OCI-LY7 (cell line): ENCODE data around the gene FBXO7. TPM values are rescaled to one million over a fixed set of nuclear protein-coding genes. Genes with fewer than 3 reads are reported as not detected.

ENCODE experiments used
- BruUV-seq: library from RNA; stranded (reverse); fragments of 400-500 nt; replicated peaks from 2 replicates; lab custom pipeline; 2021; lab: Mats Ljungman, UMichigan
- CTCF ChIA-PET: fragments of 300-600 bp; sonication (Branson Sonifier 250); formaldehyde crosslinking; loops from one replicate; lab custom pipeline; 2022; ENCODE audit warnings: antibody characterized with exemption; ENCODE audit not compliant: unreplicated experiment; lab: Charles Lee
- POLR2A ChIA-PET: fragments of 300-600 bp; sonication (Branson Sonifier 250); formaldehyde crosslinking; loops from one replicate; lab custom pipeline; 2022; ENCODE audit warnings: antibody characterized with exemption; lab: Charles Lee
- DNase-seq: peaks from one replicate; pipeline ENCODE4 v3.0.0-alpha.2; 2015; ENCODE audit warnings: low spot score
- H2AFZ ChIP-seq: fragments of 200-600 bp; sonication (generic), shearing (Covaris generic); 2 replicates; pipeline ENCODE4 v1.6.1; 2014; ENCODE audit warnings: mild to moderate bottlenecking, antibody characterized with exemption, low read length, moderate library complexity
- H3K27ac ChIP-seq: fragments of 200-600 bp; sonication (generic); 2 replicates; pipeline ENCODE4 v1.5.1; 2014; ENCODE audit warnings: mixed run types, low read depth, mild to moderate bottlenecking, moderate library complexity, low read length, inconsistent platforms; ENCODE audit not compliant: poor library complexity, severe bottlenecking
- H3K36me3 ChIP-seq: fragments of 200-600 bp; sonication (generic); 2 replicates; pipeline ENCODE4 v1.6.1; 2014; ENCODE audit warnings: mild to moderate bottlenecking, antibody characterized with exemption, low read length, moderate library complexity, mixed read lengths; ENCODE audit not compliant: insufficient read depth
- H3K4me1 ChIP-seq: fragments of 200-600 bp; sonication (generic); 2 replicates; pipeline ENCODE4 v1.5.1; 2014; ENCODE audit warnings: mild to moderate bottlenecking, low read length; ENCODE audit not compliant: insufficient read depth, poor library complexity, severe bottlenecking
- H3K4me2 ChIP-seq: fragments of 200-600 bp; sonication (generic); 2 replicates; pipeline ENCODE4 v1.6.1; 2014; ENCODE audit warnings: mild to moderate bottlenecking, low read length
- H3K4me3 ChIP-seq: fragments of 200-600 bp; sonication (generic); 2 replicates; pipeline ENCODE4 v1.5.1; 2014; ENCODE audit warnings: mild to moderate bottlenecking, low read depth, low read length; ENCODE audit not compliant: poor library complexity, severe bottlenecking
- H3K79me2 ChIP-seq: fragments of 200-600 bp; sonication (generic); 2 replicates; pipeline ENCODE4 v1.6.1; 2016; ENCODE audit warnings: low read depth, mild to moderate bottlenecking, low read length, moderate library complexity, mixed read lengths; ENCODE audit not compliant: insufficient read depth
- H3K9me2 ChIP-seq: fragments of 200-600 bp; sonication (generic); 2 replicates; pipeline ENCODE4 v1.6.1; 2016; ENCODE audit warnings: mild to moderate bottlenecking, low read length, mixed read lengths; ENCODE audit not compliant: insufficient read depth
- H3K9me3 ChIP-seq: fragments of 200-600 bp; sonication (generic); 2 replicates; pipeline ENCODE4 v1.6.1; 2014; ENCODE audit warnings: mild to moderate bottlenecking, mixed run types, low read length, mixed read lengths
- H4K20me1 ChIP-seq: fragments of 200-600 bp; sonication (generic); 2 replicates; pipeline ENCODE4 v1.6.1; 2014; ENCODE audit warnings: mild to moderate bottlenecking, antibody characterized with exemption, low read length, moderate library complexity, mixed read lengths; ENCODE audit not compliant: insufficient read depth
- EZH2phosphoT487 ChIP-seq: fragments of 200-600 bp; sonication (generic); IDR thresholded peaks from 2 replicates; pipeline ENCODE4 v1.6.1; 2018; ENCODE audit warnings: low read depth, borderline replicate concordance, mild to moderate bottlenecking, mixed run types, antibody characterized with exemption, low read length, moderate library complexity, mixed read lengths
- intact Hi-C: fragments of 100-400 bp; cut with micrococcal nuclease; formaldehyde crosslinking; loops from one replicate; pipeline ENCODE4 v1.10.0; 2022; ENCODE audit not compliant: unreplicated experiment
- total RNA-seq, 2 experiments: library from RNA; depleted of rRNA in 1 of 2; stranded (reverse); fragments of >200 nt in 1 of 2; shearing (Covaris generic) in 1 of 2; gene quantifications; 2 replicates each; pipeline ENCODE4 v1.2.3, GENCODE V29; 2014 to 2022
- TF ChIP-seq, protein P1 (sequence below): fragments of 200-600 bp; sonication (generic); conservative IDR thresholded peaks from 2 replicates; pipeline ENCODE4 v1.5.1; 2014; ENCODE audit warnings: mild to moderate bottlenecking, antibody characterized with exemption, low read length, moderate library complexity, mixed read lengths

Gene FBXO7
- total RNA-seq, 2 experiments from 2014 or later = 73.8 to 81.9 TPM

DNA sequence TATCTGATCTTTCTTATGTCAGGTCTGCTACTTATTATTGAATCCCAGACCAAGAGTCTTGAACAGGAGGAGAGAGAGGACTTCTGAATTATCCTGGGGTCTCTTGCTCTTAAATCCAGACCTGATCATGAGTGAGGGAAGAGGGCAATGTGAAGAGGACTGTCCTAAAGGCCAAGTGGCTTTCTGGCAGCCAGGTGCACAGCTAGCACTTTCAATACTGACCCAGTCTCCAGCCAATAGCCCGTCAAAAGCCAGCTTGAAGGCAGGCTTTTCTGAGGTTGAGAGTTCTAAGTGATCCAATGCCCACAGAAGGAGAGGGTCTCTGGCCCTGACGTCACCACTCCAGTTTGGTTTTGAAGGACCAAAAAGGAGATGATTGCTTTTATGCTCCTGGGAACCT is 37.2 kb downstream of the FBXO7 start:
- ChIA-PET POLR2A (no interaction called here), CTCF (no interaction called here)
- no peaks in the 10 kb centered on the region for H3K36me3 ChIP-seq
- DNase-seq = no peak
- H3K4me2 ChIP-seq = no peak overlapping the region
- no peaks in the 10 kb centered on the region for H4K20me1 ChIP-seq
- H2AFZ ChIP-seq = no peak overlapping the region
- BruUV-seq = no TSS peak
- no peak overlapping the region for H3K4me3 ChIP-seq
- no peaks in the 10 kb centered on the region for H3K79me2 ChIP-seq
- no peak for TF ChIP-seq EZH2phosphoT487
- H3K27ac ChIP-seq = no peak overlapping the region
- H3K9me3 ChIP-seq = no peaks in the 10 kb centered on the region
- intact Hi-C loops = no loop called here
- no peaks in the 10 kb centered on the region for H3K9me2 ChIP-seq
- H3K4me1 ChIP-seq = no peaks in the 10 kb centered on the region

DNA sequence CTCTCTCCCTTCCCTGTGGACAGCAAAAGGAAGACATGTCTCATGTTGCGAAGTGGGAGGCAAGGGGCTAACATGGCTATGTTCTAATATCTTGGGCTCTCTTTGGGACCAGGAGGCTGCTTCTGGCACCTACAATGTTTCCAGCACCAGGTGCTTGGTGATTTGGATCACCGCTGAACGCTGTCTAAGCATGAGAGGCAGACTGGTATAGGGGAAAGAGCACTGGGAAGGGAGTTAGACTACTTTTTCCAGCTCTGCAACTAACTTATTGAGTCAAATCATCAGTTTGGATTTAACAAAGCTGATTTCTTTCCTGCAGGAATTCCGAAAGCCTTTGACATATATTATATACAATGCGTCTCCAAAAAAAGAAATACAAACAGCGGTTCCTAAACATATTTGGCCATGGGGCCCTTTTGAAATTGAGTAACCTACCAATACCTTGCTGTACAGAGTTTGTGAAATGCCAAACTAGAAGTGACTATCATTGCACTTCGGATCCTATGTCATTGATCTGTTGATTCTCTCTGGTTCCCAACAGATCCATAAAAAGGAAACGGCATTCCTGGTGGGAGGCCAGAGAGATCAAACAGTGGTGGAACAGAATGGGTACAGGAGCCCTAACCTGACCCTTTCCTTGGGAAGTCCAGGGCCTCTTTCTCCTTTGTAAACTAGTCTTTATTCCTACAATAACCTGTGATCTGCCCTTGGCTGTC is 37.8 kb downstream of the FBXO7 start:
- Histone ChIP-seq H3K4me3 (no peak overlapping the region), H3K9me2 (no peaks in the 10 kb centered on the region), H4K20me1 (no peaks in the 10 kb centered on the region), H3K79me2 (no peaks in the 10 kb centered on the region), H3K4me2 (no peak overlapping the region), H3K36me3 (no peaks in the 10 kb centered on the region), H2AFZ (no peak overlapping the region), H3K4me1 (no peaks in the 10 kb centered on the region), H3K27ac (no peak overlapping the region), H3K9me3 (no peaks in the 10 kb centered on the region)
- CTCF ChIA-PET = no interaction called here
- no peak for TF ChIP-seq EZH2phosphoT487
- TF ChIP-seq, protein P1, sequence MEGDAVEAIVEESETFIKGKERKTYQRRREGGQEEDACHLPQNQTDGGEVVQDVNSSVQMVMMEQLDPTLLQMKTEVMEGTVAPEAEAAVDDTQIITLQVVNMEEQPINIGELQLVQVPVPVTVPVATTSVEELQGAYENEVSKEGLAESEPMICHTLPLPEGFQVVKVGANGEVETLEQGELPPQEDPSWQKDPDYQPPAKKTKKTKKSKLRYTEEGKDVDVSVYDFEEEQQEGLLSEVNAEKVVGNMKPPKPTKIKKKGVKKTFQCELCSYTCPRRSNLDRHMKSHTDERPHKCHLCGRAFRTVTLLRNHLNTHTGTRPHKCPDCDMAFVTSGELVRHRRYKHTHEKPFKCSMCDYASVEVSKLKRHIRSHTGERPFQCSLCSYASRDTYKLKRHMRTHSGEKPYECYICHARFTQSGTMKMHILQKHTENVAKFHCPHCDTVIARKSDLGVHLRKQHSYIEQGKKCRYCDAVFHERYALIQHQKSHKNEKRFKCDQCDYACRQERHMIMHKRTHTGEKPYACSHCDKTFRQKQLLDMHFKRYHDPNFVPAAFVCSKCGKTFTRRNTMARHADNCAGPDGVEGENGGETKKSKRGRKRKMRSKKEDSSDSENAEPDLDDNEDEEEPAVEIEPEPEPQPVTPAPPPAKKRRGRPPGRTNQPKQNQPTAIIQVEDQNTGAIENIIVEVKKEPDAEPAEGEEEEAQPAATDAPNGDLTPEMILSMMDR = no peak
- intact Hi-C loops = no loop called here
- no TSS peak for BruUV-seq
- POLR2A ChIA-PET = no interaction called here
- DNase-seq = no peak

DNA sequence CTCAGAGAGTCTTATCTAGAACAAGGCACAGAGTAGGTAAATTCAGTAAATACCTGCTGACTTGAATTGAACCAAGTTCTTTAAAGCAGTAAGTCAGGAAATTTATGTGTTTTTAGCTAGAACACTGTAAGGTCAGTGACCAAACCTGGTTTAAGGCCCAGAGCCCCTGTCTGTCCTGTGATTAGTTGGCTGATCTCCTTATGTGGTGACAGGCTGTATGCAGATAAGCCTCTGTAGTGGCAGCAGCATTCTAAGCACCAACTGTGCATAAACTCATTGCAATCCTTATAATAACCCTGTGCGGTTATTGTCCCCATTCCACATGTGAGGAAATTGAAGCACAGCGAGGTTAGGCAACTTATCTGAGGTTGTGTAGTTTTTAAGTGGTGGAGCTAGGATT is 40.5 kb downstream of the FBXO7 start:
- BruUV-seq = no TSS peak
- ChIA-PET POLR2A (no interaction called here), CTCF (no interaction called here)
- no peaks in the 10 kb centered on the region for H3K4me1 ChIP-seq
- no peaks in the 10 kb centered on the region for H3K9me3 ChIP-seq
- H4K20me1 ChIP-seq = no peaks in the 10 kb centered on the region
- H3K4me3 ChIP-seq = no peak overlapping the region
- no peaks in the 10 kb centered on the region for H3K9me2 ChIP-seq
- TF ChIP-seq, protein P1 = no peak
- TF ChIP-seq EZH2phosphoT487 = no peak
- no peak overlapping the region for H3K4me2 ChIP-seq
- no peak for DNase-seq
- H3K27ac ChIP-seq = no peak overlapping the region
- intact Hi-C loops = no loop called here
- no peaks in the 10 kb centered on the region for H3K79me2 ChIP-seq
- H3K36me3 ChIP-seq = no peaks in the 10 kb centered on the region
- no peak overlapping the region for H2AFZ ChIP-seq
